NCI-H226 (cell line): ENCODE results near the gene HCAR2.
"Not testable (repeated sequence)": the region's sequence is repeated elsewhere in the genome, so short reads cannot be mapped to it uniquely, and the experiment has no call there.

Source experiments
- DNase-seq: peaks from one replicate; pipeline ENCODE4 v3.0.0-alpha.2; 2015

HCAR2 gene

GRCh38 chr12:122702890-122703611 lies at the start of gene HCAR2:
HCAR2 (minus strand) TSS chr12:122703357; CDS start chr12:122703283, 74 bp downstream.
- DNase-seq, result not testable (repeated sequence)

- peak; percentile 93 for DNase-seq
Observed at GRCh38 chr12:122752464-122753318, 49.5 kb upstream of the HCAR2 start, which contains the start of gene DENR. DENR (plus strand) TSS chr12:122752824; CDS start chr12:122753702, 878 bp downstream.

GRCh38 chr12:122750781-122751515 lies 47.8 kb upstream of the HCAR2 start:
- DNase-seq, result not testable (repeated sequence)

- no peak for DNase-seq
Observed at GRCh38 chr12:122749569-122750332, 46.6 kb upstream of the HCAR2 start.

GRCh38 chr12:122747224-122748135 lies 44.3 kb upstream of the HCAR2 start:
- no peak for DNase-seq

GRCh38 chr12:122743895-122744525 lies 40.9 kb upstream of the HCAR2 start:
- DNase-seq, result no peak

- peak; percentile 16 for DNase-seq
Observed at GRCh38 chr12:122740351-122740750, 37.2 kb upstream of the HCAR2 start.

GRCh38 chr12:122738571-122738970 lies 35.4 kb upstream of the HCAR2 start:
- peak; percentile 52 for DNase-seq

GRCh38 chr12:122732611-122733010 lies 29.5 kb upstream of the HCAR2 start:
- no peak for DNase-seq

GRCh38 chr12:122732170-122732569 lies 29.0 kb upstream of the HCAR2 start:
- no peak for DNase-seq

- no peak for DNase-seq
Observed at GRCh38 chr12:122730215-122731014, 27.3 kb upstream of the HCAR2 start, which contains the start of gene HCAR1. HCAR1 (minus strand) TSS chr12:122730844; CDS start chr12:122730339, 505 bp downstream.

GRCh38 chr12:122729583-122730214 lies 26.5 kb upstream of the HCAR2 start:
- no peak for DNase-seq

- DNase-seq, result peak; percentile 69
Observed at GRCh38 chr12:122726080-122726558, 23.0 kb upstream of the HCAR2 start.

GRCh38 chr12:122725452-122726079 lies 22.4 kb upstream of the HCAR2 start:
- DNase-seq, result no peak

GRCh38 chr12:122724641-122725243 lies 21.6 kb upstream of the HCAR2 start:
- DNase-seq, result no peak

- no peak for DNase-seq
Observed at GRCh38 chr12:122722387-122722786, 19.2 kb upstream of the HCAR2 start.

- no peak for DNase-seq
Observed at GRCh38 chr12:122721057-122721545, 17.9 kb upstream of the HCAR2 start.

- DNase-seq, result not testable (repeated sequence)
Observed at GRCh38 chr12:122716658-122717057, 13.5 kb upstream of the HCAR2 start, which contains the start of gene HCAR3. HCAR3 (minus strand) TSS chr12:122716811; CDS start chr12:122716737, 74 bp downstream.
